Neural progenitor cell (in vitro differentiated cells): ENCODE results near the gene PRUNE2. TPM values are rescaled to one million over a fixed set of nuclear protein-coding genes. Genes with fewer than 3 reads are reported as not detected.

Experiments
- DNase-seq: peaks from one replicate; pipeline ENCODE4 v3.0.0-alpha.2; 2016; ENCODE audit warnings: low spot score
- H2AFZ ChIP-seq: fragments of 200-600 bp; sonication (generic); replicated peaks from 2 replicates; pipeline ENCODE4 v1.6.1; 2016; ENCODE audit warnings: antibody characterized with exemption
- H3F3A ChIP-seq: fragments of 200-600 bp; sonication (generic); 2 replicates; pipeline ENCODE4 v1.6.1; 2016; ENCODE audit warnings: antibody characterized with exemption, low read depth
- H3K27ac ChIP-seq: fragments of 200-600 bp; sonication (generic); 2 replicates; pipeline ENCODE4 v1.5.1; 2016; ENCODE audit warnings: mild to moderate bottlenecking
- H3K27me3 ChIP-seq: fragments of 200-600 bp; sonication (generic); 2 replicates; pipeline ENCODE4 v1.6.1; 2016; ENCODE audit warnings: mild to moderate bottlenecking, moderate library complexity
- H3K36me3 ChIP-seq: fragments of 200-600 bp; sonication (generic); 2 replicates; pipeline ENCODE4 v1.5.1; 2016
- H3K4me1 ChIP-seq: fragments of 200-600 bp; sonication (generic); 2 replicates; pipeline ENCODE4 v1.6.1; 2016; ENCODE audit warnings: mixed run types
- H3K4me2 ChIP-seq: fragments of 200-600 bp; sonication (generic); 2 replicates; pipeline ENCODE4 v1.6.1; 2016
- H3K4me3 ChIP-seq: fragments of 200-600 bp; sonication (generic); 2 replicates; pipeline ENCODE4 v1.5.1; 2016
- H3K79me2 ChIP-seq: fragments of 200-600 bp; sonication (generic); 2 replicates; pipeline ENCODE4 v1.6.1; 2016; ENCODE audit warnings: low read depth
- H3K9ac ChIP-seq: fragments of 200-600 bp; sonication (generic); 2 replicates; pipeline ENCODE4 v1.6.1; 2016
- H3K9me3 ChIP-seq: fragments of 200-600 bp; sonication (generic); 2 replicates; pipeline ENCODE4 v1.5.1; 2016; ENCODE audit warnings: low read depth
- H4K20me1 ChIP-seq: fragments of 200-600 bp; sonication (generic); 2 replicates; pipeline ENCODE4 v1.6.1; 2016; ENCODE audit warnings: low read depth
- H3K27ac Mint-ChIP-seq: 3 replicates; pipeline ENCODE4 v1.8.0; 2021; ENCODE audit warnings: mixed read lengths
- H3K27me3 Mint-ChIP-seq: 2 replicates; pipeline ENCODE4 v1.8.0; 2022; ENCODE audit warnings: low read depth, mild to moderate bottlenecking, inconsistent platforms, moderate library complexity, mixed read lengths; ENCODE audit not compliant: insufficient read depth
- H3K36me3 Mint-ChIP-seq: 3 replicates; pipeline ENCODE4 v1.8.0; 2021; ENCODE audit warnings: mixed read lengths
- H3K4me1 Mint-ChIP-seq: 3 replicates; pipeline ENCODE4 v1.8.0; 2021; ENCODE audit warnings: mixed read lengths
- H3K4me3 Mint-ChIP-seq: 3 replicates; pipeline ENCODE4 v1.8.0; 2021; ENCODE audit warnings: mild to moderate bottlenecking, moderate library complexity, mixed read lengths
- H3K9me3 Mint-ChIP-seq: 3 replicates; pipeline ENCODE4 v1.8.0; 2020; ENCODE audit warnings: mixed read lengths
- EZH2 ChIP-seq: fragments of 200-600 bp; sonication (generic); IDR thresholded peaks from 2 replicates; pipeline ENCODE4 v1.6.1; 2017; ENCODE audit warnings: antibody characterized with exemption, mild to moderate bottlenecking, moderate library complexity
- EZH2phosphoT487 ChIP-seq: fragments of 200-600 bp; sonication (generic); IDR thresholded peaks from 2 replicates; pipeline ENCODE4 v1.6.1; 2017; ENCODE audit warnings: antibody characterized with exemption
- total RNA-seq: library from RNA; depleted of rRNA; stranded (reverse); fragments of >200 nt; gene quantifications from 2 replicates; pipeline ENCODE4 v1.2.3, GENCODE V29; 2015; ENCODE audit warnings: low replicate concordance
- TF ChIP-seq, protein P1 (sequence below): fragments of 200-600 bp; sonication (generic); IDR thresholded peaks from 2 replicates; pipeline ENCODE4 v1.5.1; 2017; ENCODE audit warnings: antibody characterized with exemption, mild to moderate bottlenecking

Gene PRUNE2
- total RNA-seq, 1 donor from 2014 or later = 28.2 TPM

DNA sequence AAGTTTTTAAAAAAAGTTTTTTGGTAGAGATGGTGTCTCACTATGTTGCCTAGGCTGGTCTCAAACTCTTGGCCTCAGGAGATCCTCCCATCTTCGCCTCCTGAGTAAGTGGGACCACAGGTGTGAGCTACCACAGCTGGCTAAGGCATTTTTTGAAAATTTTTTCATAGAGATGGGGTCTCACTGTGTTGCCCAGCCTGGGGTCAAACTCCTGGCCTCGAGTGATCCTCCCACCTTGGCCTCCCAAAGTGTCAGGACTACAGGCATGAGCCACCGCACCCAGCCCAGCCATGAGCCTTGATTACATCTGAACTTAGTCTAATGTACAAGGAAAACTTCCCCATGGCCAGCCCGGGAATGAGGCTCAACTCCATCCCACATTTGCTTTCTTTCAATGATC is 219.2 kb downstream of the PRUNE2 start:
- no peak overlapping the region for H3K4me3 Mint-ChIP-seq

DNA sequence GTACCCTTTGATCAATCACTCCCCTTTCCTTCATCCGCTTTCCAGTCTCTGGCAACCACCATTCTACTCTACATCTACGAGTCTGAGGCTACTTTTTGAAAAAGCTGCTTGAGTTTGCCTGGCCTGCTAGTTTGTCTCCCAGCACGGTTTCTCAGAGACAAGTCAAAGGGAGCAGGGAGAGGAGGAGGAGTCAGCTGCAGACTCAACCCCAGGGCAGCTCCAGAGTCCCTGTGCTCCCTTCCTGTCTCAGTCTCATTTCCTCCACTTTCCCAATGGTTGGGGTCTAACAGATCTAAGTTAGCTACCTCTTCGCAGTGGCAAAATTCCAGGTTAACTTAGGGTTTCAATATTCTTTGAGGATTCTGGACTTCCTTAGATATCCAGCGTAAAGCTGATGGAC is 221.7 kb downstream of the PRUNE2 start:
- H3F3A ChIP-seq = no peaks in the 10 kb centered on the region
- no peak overlapping the region for H3K4me3 Mint-ChIP-seq
- no peak overlapping the region for H3K4me2 ChIP-seq
- no peak overlapping the region for H3K4me3 ChIP-seq
- H4K20me1 ChIP-seq = no peaks in the 10 kb centered on the region
- no peak for TF ChIP-seq EZH2phosphoT487
- no peak for TF ChIP-seq EZH2
- TF ChIP-seq, protein P1, sequence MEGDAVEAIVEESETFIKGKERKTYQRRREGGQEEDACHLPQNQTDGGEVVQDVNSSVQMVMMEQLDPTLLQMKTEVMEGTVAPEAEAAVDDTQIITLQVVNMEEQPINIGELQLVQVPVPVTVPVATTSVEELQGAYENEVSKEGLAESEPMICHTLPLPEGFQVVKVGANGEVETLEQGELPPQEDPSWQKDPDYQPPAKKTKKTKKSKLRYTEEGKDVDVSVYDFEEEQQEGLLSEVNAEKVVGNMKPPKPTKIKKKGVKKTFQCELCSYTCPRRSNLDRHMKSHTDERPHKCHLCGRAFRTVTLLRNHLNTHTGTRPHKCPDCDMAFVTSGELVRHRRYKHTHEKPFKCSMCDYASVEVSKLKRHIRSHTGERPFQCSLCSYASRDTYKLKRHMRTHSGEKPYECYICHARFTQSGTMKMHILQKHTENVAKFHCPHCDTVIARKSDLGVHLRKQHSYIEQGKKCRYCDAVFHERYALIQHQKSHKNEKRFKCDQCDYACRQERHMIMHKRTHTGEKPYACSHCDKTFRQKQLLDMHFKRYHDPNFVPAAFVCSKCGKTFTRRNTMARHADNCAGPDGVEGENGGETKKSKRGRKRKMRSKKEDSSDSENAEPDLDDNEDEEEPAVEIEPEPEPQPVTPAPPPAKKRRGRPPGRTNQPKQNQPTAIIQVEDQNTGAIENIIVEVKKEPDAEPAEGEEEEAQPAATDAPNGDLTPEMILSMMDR = no peak
- H3K36me3 Mint-ChIP-seq = peaks cover 9% of the 10 kb centered on the region
- H3K27ac Mint-ChIP-seq = no peak overlapping the region
- peaks cover 13% of the 10 kb centered on the region for H3K4me1 Mint-ChIP-seq
- H3K9ac ChIP-seq = no peak overlapping the region
- H3K36me3 ChIP-seq = no peaks in the 10 kb centered on the region
- peak overlapping the region; percentile 80 for H2AFZ ChIP-seq
- no peaks in the 10 kb centered on the region for H3K79me2 ChIP-seq
- no peaks in the 10 kb centered on the region for H3K27me3 ChIP-seq
- H3K4me1 ChIP-seq = peaks cover 14% of the 10 kb centered on the region
- no peaks in the 10 kb centered on the region for H3K9me3 ChIP-seq
- peaks cover 5% of the 10 kb centered on the region for H3K27me3 Mint-ChIP-seq
- no peak overlapping the region for H3K27ac ChIP-seq
- peaks cover 16% of the 10 kb centered on the region for H3K9me3 Mint-ChIP-seq
- no peak for DNase-seq

More for the DNA sequence above, 219.2 kb downstream of the PRUNE2 start:
- no peak overlapping the region for H3K4me3 ChIP-seq
- no peak overlapping the region for H3K27ac ChIP-seq
- no peaks in the 10 kb centered on the region for H3K27me3 Mint-ChIP-seq
- no peaks in the 10 kb centered on the region for H3K36me3 ChIP-seq
- no peaks in the 10 kb centered on the region for H3F3A ChIP-seq
- no peaks in the 10 kb centered on the region for H3K9me3 Mint-ChIP-seq
- H4K20me1 ChIP-seq = no peaks in the 10 kb centered on the region
- no peak overlapping the region for H3K4me2 ChIP-seq
- TF ChIP-seq EZH2phosphoT487 (no peak), EZH2 (no peak)
- TF ChIP-seq, protein P1 = no peak
- H3K9me3 ChIP-seq = no peaks in the 10 kb centered on the region
- H3K27ac Mint-ChIP-seq = no peak overlapping the region
- no peak overlapping the region for H3K9ac ChIP-seq
- DNase-seq = no peak
- H3K36me3 Mint-ChIP-seq = peaks cover 2% of the 10 kb centered on the region
- H2AFZ ChIP-seq = no peak overlapping the region
- no peaks in the 10 kb centered on the region for H3K79me2 ChIP-seq
- peaks cover 34% of the 10 kb centered on the region for H3K4me1 ChIP-seq
- peaks cover 28% of the 10 kb centered on the region for H3K4me1 Mint-ChIP-seq
- no peaks in the 10 kb centered on the region for H3K27me3 ChIP-seq

DNA sequence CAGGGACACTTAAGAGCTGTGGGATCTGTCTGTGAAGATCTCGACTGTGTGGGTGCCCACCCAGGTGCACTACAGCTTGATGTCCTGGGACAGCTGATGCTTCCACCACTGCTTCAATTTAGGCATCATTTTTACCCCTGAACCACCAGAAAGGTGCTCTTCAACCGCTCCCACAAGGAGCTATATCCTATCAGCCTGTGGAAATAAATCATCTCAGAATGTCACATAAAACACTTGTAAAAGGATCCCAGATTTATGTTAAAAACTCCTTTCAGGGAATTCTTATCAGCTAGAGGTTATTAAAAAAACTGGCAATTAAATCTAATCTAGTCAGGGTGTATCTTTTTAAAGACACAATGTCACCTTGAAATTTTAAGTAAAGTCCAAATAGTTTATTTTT is 224.4 kb downstream of the PRUNE2 start:
- H3K27ac ChIP-seq = no peak overlapping the region
- no peaks in the 10 kb centered on the region for H3K9me3 ChIP-seq
- H3F3A ChIP-seq = peaks cover 4% of the 10 kb centered on the region
- peaks cover 6% of the 10 kb centered on the region for H3K4me1 ChIP-seq
- no peak overlapping the region for H3K9ac ChIP-seq
- H2AFZ ChIP-seq = no peak overlapping the region
- Mint-ChIP-seq H3K27me3 (peaks cover 5% of the 10 kb centered on the region), H3K4me3 (no peak overlapping the region), H3K9me3 (peaks cover 16% of the 10 kb centered on the region), H3K4me1 (peaks cover 5% of the 10 kb centered on the region), H3K36me3 (peaks cover 7% of the 10 kb centered on the region), H3K27ac (no peak overlapping the region)
- TF ChIP-seq EZH2 (no peak), EZH2phosphoT487 (no peak)
- TF ChIP-seq, protein P1 = no peak
- H3K79me2 ChIP-seq = no peaks in the 10 kb centered on the region
- no peaks in the 10 kb centered on the region for H4K20me1 ChIP-seq
- no peak for DNase-seq
- H3K36me3 ChIP-seq = no peaks in the 10 kb centered on the region
- no peak overlapping the region for H3K4me2 ChIP-seq
- no peaks in the 10 kb centered on the region for H3K27me3 ChIP-seq
- H3K4me3 ChIP-seq = no peak overlapping the region
